CD4-positive, alpha-beta memory T cell (primary cell): ENCODE results near the gene HEATR5A. TPM values are rescaled to one million over a fixed set of nuclear protein-coding genes. Genes with fewer than 3 reads are reported as not detected.
"Not testable (repeated sequence)": the region's sequence is repeated elsewhere in the genome, so short reads cannot be mapped to it uniquely, and the experiment has no call there.

ENCODE experiments used
- CTCF ChIA-PET: fragments of 350-600 bp; sonication (Branson Sonifier 250); formaldehyde crosslinking; loops from one replicate; lab custom pipeline; 2021; ENCODE audit warnings: inconsistent platforms; ENCODE audit not compliant: partially characterized antibody; lab: Charles Lee
- POLR2A ChIA-PET: fragments of 350-600 bp; sonication (Branson Sonifier 250); formaldehyde crosslinking; loops from one replicate; lab custom pipeline; 2021; ENCODE audit not compliant: partially characterized antibody; lab: Charles Lee
- DNase-seq, 5 donors: peaks; one replicate each; pipeline versions ENCODE4 v3.0.0 to v3.0.0-alpha.2; 2020 to 2022; ENCODE audit warnings: mixed read lengths in 1 of 5
- H3K27ac ChIP-seq: one replicate; pipeline ENCODE4 v1.7.0; 2013; ENCODE audit warnings: low read depth, low read length
- H3K27me3 ChIP-seq: 2 replicates; pipeline ENCODE4 v1.7.0; 2013; ENCODE audit warnings: mild to moderate bottlenecking, low read length, moderate library complexity; ENCODE audit not compliant: insufficient read depth
- H3K36me3 ChIP-seq: 2 replicates; pipeline ENCODE4 v1.7.0; 2013; ENCODE audit warnings: mild to moderate bottlenecking, low read length, moderate library complexity; ENCODE audit not compliant: insufficient read depth
- H3K4me1 ChIP-seq: 2 replicates; pipeline ENCODE4 v1.7.0; 2013; ENCODE audit warnings: mild to moderate bottlenecking, low read length, moderate library complexity; ENCODE audit not compliant: insufficient read depth
- H3K4me3 ChIP-seq, 2 donors: one replicate each; pipeline ENCODE4 v1.7.0; 2013; ENCODE audit warnings: low read length in 2 of 2, mild to moderate bottlenecking in 1 of 2
- H3K9me3 ChIP-seq, 2 donors: one replicate each; pipeline ENCODE4 v1.7.0; 2013; ENCODE audit warnings: low read length in 2 of 2, control low read depth in 1 of 2; ENCODE audit not compliant: control insufficient read depth in 1 of 2
- H3K27ac Mint-ChIP-seq, 7 donors: one replicate each; pipeline ENCODE4 v1.8.0; 2020 to 2021; ENCODE audit warnings: mixed read lengths in 7 of 7, mild to moderate bottlenecking in 6 of 7, inconsistent platforms in 3 of 7, moderate library complexity in 3 of 7
- H3K27me3 Mint-ChIP-seq, 2 donors: one replicate each; pipeline ENCODE4 v1.8.0; 2020 to 2021; ENCODE audit warnings: mixed read lengths in 2 of 2
- H3K36me3 Mint-ChIP-seq, 2 donors: one replicate each; pipeline ENCODE4 v1.8.0; 2020 to 2021; ENCODE audit warnings: mixed read lengths in 2 of 2, inconsistent platforms in 1 of 2, mild to moderate bottlenecking in 1 of 2
- H3K4me1 Mint-ChIP-seq, 4 donors: one replicate each; pipeline ENCODE4 v1.8.0; 2020 to 2021; ENCODE audit warnings: mixed read lengths in 4 of 4, mild to moderate bottlenecking in 1 of 4
- H3K4me3 Mint-ChIP-seq, 8 donors: one replicate each; pipeline ENCODE4 v1.8.0; 2020 to 2021; ENCODE audit warnings: mixed read lengths in 8 of 8, mild to moderate bottlenecking in 7 of 8, moderate library complexity in 6 of 8, inconsistent platforms in 3 of 8
- H3K9me3 Mint-ChIP-seq, 8 donors: one replicate each; pipeline ENCODE4 v1.8.0; 2020 to 2021; ENCODE audit warnings: mixed read lengths in 8 of 8, mild to moderate bottlenecking in 5 of 8, inconsistent platforms in 3 of 8, moderate library complexity in 1 of 8
- intact Hi-C: fragments of 100-400 bp; cut with micrococcal nuclease; formaldehyde crosslinking; loops from one replicate; pipeline ENCODE4 v1.15.1; 2023
- polyA plus RNA-seq, 2 donors: library from polyadenylated mRNA; unstranded; fragments of 300-500 nt; fragmentation: Illumina TruSeq; gene quantifications; one replicate each; pipeline ENCODE4 v1.2.3, GENCODE V29; 2021
- total RNA-seq, 2 experiments: library from RNA; stranded (reverse); gene quantifications; one replicate each; pipeline ENCODE4 v1.2.3, GENCODE V29; 2021

Gene HEATR5A
- total and polyA plus RNA-seq, 4 experiments from 2014 or later: 5.4 to 16.4 (median 12.1) TPM

GRCh38 chr14:31329876-31330521 lies 90.4 kb downstream of the HEATR5A start:
- CTCF ChIA-PET: not testable (repeated sequence)

DNA sequence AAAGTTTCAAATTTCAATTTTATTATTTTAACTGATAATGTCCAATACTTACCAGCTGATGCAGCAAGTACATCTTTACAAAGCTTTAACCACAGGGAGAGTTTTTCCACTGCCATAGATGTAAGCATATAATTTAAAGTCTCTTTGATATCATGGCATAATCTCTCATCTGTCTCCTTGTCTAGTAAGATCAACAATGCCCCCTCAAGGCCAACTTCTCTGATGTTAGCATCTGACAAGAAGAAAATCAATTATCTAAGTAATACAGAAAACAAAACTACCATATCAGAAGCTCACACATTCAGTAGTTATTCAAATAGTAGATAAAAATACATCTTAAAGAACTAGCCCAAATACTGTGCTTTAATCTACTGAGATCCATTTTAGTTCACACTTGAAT lies 94.2 kb downstream of the HEATR5A start:
- Mint-ChIP-seq H3K27ac (no peak overlapping the region), H3K27me3 (no peaks in the 10 kb centered on the region), H3K4me1 (peaks cover 0 to 2% (median under 1%) of the 10 kb centered on the region in 4 donors), H3K4me3 (no peak overlapping the region), H3K9me3 (peaks cover 0 to 19% (median 2%) of the 10 kb centered on the region in 8 donors), H3K36me3 (peaks cover 6 to 12% of the 10 kb centered on the region in 2 donors)
- DNase-seq: peak; percentile 7 to 37 (median 20)
- peaks cover 0 to 3% of the 10 kb centered on the region in 2 donors for H3K9me3 ChIP-seq
- H3K27ac ChIP-seq: no peak overlapping the region
- H3K27me3 ChIP-seq: no peaks in the 10 kb centered on the region
- H3K4me1 ChIP-seq: no peaks in the 10 kb centered on the region
- H3K36me3 ChIP-seq: no peaks in the 10 kb centered on the region
- no peak overlapping the region for H3K4me3 ChIP-seq
- POLR2A ChIA-PET: no interaction called here
- intact Hi-C loops: loop anchor here (1.0 to 5.0 kb wide), 2 partner anchors 119 to 346 kb away; partner anchors contain the start of gene HECTD1
- CTCF ChIA-PET: interaction anchor here (0.7 to 1.7 kb wide), 10 partner anchors 9 to 416 kb away, joined by 3 to 11 read pairs (median 4); partner anchors contain the start of gene HECTD1

More at GRCh38 chr14:31329876-31330521, 90.4 kb downstream of the HEATR5A start:
- H3K4me3 Mint-ChIP-seq, H3K27ac Mint-ChIP-seq, H3K4me3 ChIP-seq, H3K4me1 Mint-ChIP-seq, H3K4me1 ChIP-seq, POLR2A ChIA-PET, DNase-seq, H3K36me3 ChIP-seq, H3K27me3 ChIP-seq, H3K9me3 ChIP-seq, H3K27me3 Mint-ChIP-seq, H3K27ac ChIP-seq: not testable (repeated sequence)
- intact Hi-C loops: loop anchor here (5.0 kb wide), 1 partner anchor 123 kb away; the partner anchor contains the start of gene HECTD1
- peaks cover 21 to 37% of the 10 kb centered on the region in 2 donors for H3K36me3 Mint-ChIP-seq
- peaks cover 0 to 27% (median 12%) of the 10 kb centered on the region in 8 donors for H3K9me3 Mint-ChIP-seq

DNA sequence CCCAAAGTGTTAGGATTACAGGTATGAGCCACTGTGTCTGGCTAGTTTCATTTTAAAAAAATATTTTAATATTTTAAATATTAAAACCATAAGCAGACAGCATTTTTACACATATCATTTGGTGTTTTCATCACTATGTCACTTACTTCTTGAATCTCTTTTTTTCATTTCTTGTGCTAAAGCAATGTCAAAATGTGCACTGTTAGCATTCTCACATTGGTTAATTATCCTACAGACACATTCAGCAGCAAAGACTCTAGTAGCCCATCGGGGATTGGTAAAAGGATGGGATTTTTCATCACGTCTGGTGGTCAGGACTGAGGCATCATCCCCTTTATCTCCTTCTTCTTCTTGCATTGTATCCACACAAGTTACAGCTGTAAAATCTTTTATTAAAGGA lies 96.9 kb downstream of the HEATR5A start:
- CTCF ChIA-PET: interaction anchor here (1.2 kb wide), 1 partner anchor 242 kb away, joined by 3 read pairs; no protein-coding TSS in a partner anchor
- no peak for DNase-seq
- H3K4me3 Mint-ChIP-seq: no peak overlapping the region

DNA sequence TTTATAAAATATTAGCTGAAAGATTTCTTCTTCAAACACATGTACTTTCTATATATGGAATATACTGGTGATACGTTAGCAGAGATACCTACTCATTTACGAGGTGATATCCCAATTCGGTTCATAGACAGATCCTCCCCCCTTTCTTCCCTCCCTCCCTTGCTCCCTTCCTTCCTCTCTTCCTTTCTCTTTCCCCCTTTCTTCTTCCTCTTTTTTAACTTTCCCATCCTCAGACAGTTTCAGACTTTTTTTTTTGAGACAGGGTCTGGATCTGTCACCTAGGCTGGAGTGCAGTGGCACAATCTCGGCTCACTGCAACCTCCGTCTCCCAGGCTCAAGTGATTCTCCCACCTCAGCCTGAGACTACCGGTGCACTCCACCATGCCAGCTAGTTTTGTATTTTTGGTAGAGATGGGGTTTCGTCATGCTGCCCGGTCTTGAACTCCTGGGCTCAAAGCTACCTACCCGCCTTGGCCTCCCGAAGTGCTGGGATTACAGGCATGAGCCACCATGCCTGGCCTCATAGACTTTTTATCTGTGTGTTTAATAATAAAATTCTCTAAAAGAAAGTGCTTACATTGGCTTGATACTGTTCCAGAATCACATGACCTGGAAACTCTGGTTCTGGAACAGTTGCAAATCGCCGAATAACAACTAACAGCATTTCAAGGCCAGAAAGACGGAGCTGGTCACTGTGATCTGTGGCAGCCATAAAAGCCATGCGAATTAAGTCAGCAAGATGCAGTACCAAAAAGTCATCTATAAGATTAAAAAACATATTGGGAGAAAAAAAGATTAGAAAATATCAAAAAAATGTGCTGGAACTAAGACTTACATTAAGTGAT lies 99.2 kb downstream of the HEATR5A start:
- intact Hi-C loops: no loop called here
- no peaks in the 10 kb centered on the region for H3K27me3 Mint-ChIP-seq
- Histone ChIP-seq H3K27ac (no peak overlapping the region), H3K9me3 (no peaks in the 10 kb centered on the region), H3K36me3 (no peaks in the 10 kb centered on the region), H3K4me3 (no peak overlapping the region), H3K27me3 (no peaks in the 10 kb centered on the region), H3K4me1 (no peaks in the 10 kb centered on the region)
- no peak overlapping the region for H3K4me3 Mint-ChIP-seq
- DNase-seq: no peak
- ChIA-PET CTCF (interaction anchor here (0.9 to 1.4 kb wide), 2 partner anchors 34 to 341 kb away, joined by 3 to 5 read pairs; no protein-coding TSS in a partner anchor), POLR2A (interaction anchor here (1.3 kb wide), 1 partner anchor 114 kb away, joined by 5 read pairs; the partner anchor contains the start of gene HECTD1)
- peaks cover 0 to under 1% (median under 1%) of the 10 kb centered on the region in 4 donors for H3K4me1 Mint-ChIP-seq
- H3K27ac Mint-ChIP-seq: no peak overlapping the region
- no peaks in the 10 kb centered on the region for H3K9me3 Mint-ChIP-seq
- H3K36me3 Mint-ChIP-seq: peaks cover 12 to 16% of the 10 kb centered on the region in 2 donors

More for the DNA sequence above, 96.9 kb downstream of the HEATR5A start:
- H3K27me3 Mint-ChIP-seq: no peaks in the 10 kb centered on the region
- intact Hi-C loops: no loop called here
- Histone ChIP-seq H3K4me1 (no peaks in the 10 kb centered on the region), H3K9me3 (no peaks in the 10 kb centered on the region), H3K27ac (no peak overlapping the region), H3K4me3 (no peak overlapping the region), H3K36me3 (no peaks in the 10 kb centered on the region), H3K27me3 (no peaks in the 10 kb centered on the region)
- H3K9me3 Mint-ChIP-seq: peaks cover 0 to 2% (median 0%) of the 10 kb centered on the region in 8 donors
- peaks cover 0 to 2% (median under 1%) of the 10 kb centered on the region in 4 donors for H3K4me1 Mint-ChIP-seq
- peak overlapping the region in 1 of 7 donors; percentile 59 for H3K27ac Mint-ChIP-seq
- POLR2A ChIA-PET: no interaction called here
- peaks cover 0 to 10% of the 10 kb centered on the region in 2 donors for H3K36me3 Mint-ChIP-seq

DNA sequence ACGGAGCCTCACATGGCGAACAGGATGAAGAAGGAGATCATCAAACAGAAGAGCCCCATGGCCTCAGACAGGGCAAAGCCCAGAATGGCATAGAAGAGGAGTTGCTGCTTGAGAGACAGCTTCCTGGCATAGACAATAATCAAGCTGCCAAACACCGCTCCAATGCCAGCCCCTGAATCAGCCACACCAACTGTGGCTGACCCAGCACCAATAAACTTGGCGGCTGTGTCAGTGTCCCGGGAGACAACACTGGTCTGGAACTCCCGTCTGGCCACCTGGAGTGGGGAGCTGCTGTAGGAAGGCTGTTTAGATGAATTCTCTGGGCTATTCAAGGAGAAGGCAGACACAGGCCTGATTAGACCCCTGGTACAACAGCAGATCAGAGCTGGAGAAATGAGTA lies 100.1 kb downstream of the HEATR5A start:
- H3K36me3 Mint-ChIP-seq: peaks cover 12 to 23% of the 10 kb centered on the region in 2 donors
- intact Hi-C loops: no loop called here
- no peak for DNase-seq
- ChIA-PET POLR2A (interaction anchor here (1.3 kb wide), 1 partner anchor 113 kb away, joined by 5 read pairs; the partner anchor contains the start of gene HECTD1), CTCF (interaction anchor here (0.6 kb wide), 1 partner anchor 143 kb away, joined by 3 read pairs; no protein-coding TSS in a partner anchor)
- no peaks in the 10 kb centered on the region for H3K27me3 ChIP-seq
- no peaks in the 10 kb centered on the region for H3K9me3 ChIP-seq
- no peaks in the 10 kb centered on the region for H3K4me1 ChIP-seq
- no peak overlapping the region for H3K4me3 Mint-ChIP-seq
- no peaks in the 10 kb centered on the region for H3K4me1 Mint-ChIP-seq
- no peaks in the 10 kb centered on the region for H3K9me3 Mint-ChIP-seq
- H3K36me3 ChIP-seq: no peaks in the 10 kb centered on the region
- H3K4me3 ChIP-seq: no peak overlapping the region
- no peak overlapping the region for H3K27ac ChIP-seq
- peak overlapping the region in 1 of 7 donors; percentile 65 for H3K27ac Mint-ChIP-seq
- H3K27me3 Mint-ChIP-seq: no peaks in the 10 kb centered on the region

GRCh38 chr14:31319701-31320100 lies 100.6 kb downstream of the HEATR5A start:
- Histone ChIP-seq H3K36me3 (no peaks in the 10 kb centered on the region), H3K4me3 (no peak overlapping the region), H3K27ac (no peak overlapping the region), H3K4me1 (no peaks in the 10 kb centered on the region), H3K9me3 (no peaks in the 10 kb centered on the region), H3K27me3 (no peaks in the 10 kb centered on the region)
- CTCF ChIA-PET: no interaction called here
- H3K9me3 Mint-ChIP-seq: no peaks in the 10 kb centered on the region
- no peak overlapping the region for H3K4me3 Mint-ChIP-seq
- intact Hi-C loops: no loop called here
- H3K27me3 Mint-ChIP-seq: no peaks in the 10 kb centered on the region
- DNase-seq: no peak
- POLR2A ChIA-PET: no interaction called here
- no peaks in the 10 kb centered on the region for H3K4me1 Mint-ChIP-seq
- H3K36me3 Mint-ChIP-seq: peaks cover 12 to 24% of the 10 kb centered on the region in 2 donors
- H3K27ac Mint-ChIP-seq: no peak overlapping the region
